WTC11 (cell line): Measurements from ENCODE around the gene PRM3. TPM values are rescaled to one million over a fixed set of nuclear protein-coding genes. Genes with fewer than 3 reads are reported as not detected.

Experiments
- ATAC-seq: fragments of 200-7000 bp; cut with Tn5 transposase; 2 replicates; pipeline ENCODE4 v1.10.0; 2021; ENCODE audit warnings: mild to moderate bottlenecking, moderate library complexity
- CTCF ChIA-PET: fragments of 300-600 bp; sonication (Branson Sonifier 250); formaldehyde crosslinking; loops from one replicate; lab custom pipeline; 2021; ENCODE audit warnings: antibody characterized with exemption; lab: Charles Lee
- POLR2A ChIA-PET: fragments of 350-600 bp; sonication (Branson Sonifier 250); formaldehyde crosslinking; loops from one replicate; lab custom pipeline; 2021; ENCODE audit warnings: antibody characterized with exemption; lab: Charles Lee
- DNase-seq: peaks from one replicate; pipeline ENCODE4 v3.0.0; 2021; ENCODE audit warnings: low spot score
- H3K27ac Mint-ChIP-seq: 2 replicates; pipeline ENCODE4 v1.8.0; 2021; ENCODE audit warnings: mixed read lengths
- H3K27me3 Mint-ChIP-seq: 2 replicates; pipeline ENCODE4 v1.8.0; 2021; ENCODE audit warnings: low read depth, mild to moderate bottlenecking, moderate library complexity, mixed read lengths
- H3K36me3 Mint-ChIP-seq: 2 replicates; pipeline ENCODE4 v1.8.0; 2021; ENCODE audit warnings: mixed read lengths
- H3K4me1 Mint-ChIP-seq: 2 replicates; pipeline ENCODE4 v1.8.0; 2022; ENCODE audit warnings: mixed read lengths
- H3K4me3 Mint-ChIP-seq: 2 replicates; pipeline ENCODE4 v1.8.0; 2021; ENCODE audit warnings: mild to moderate bottlenecking, moderate library complexity, mixed read lengths
- H3K9me3 Mint-ChIP-seq: 2 replicates; pipeline ENCODE4 v1.8.0; 2021; ENCODE audit warnings: mixed read lengths
- AR ChIP-seq: fragments of 250-450 bp; sonication (Bioruptor Pico); IDR thresholded peaks from 2 replicates; pipeline ENCODE4 v1.9.0; 2021; ENCODE audit warnings: mild to moderate bottlenecking
- ERG ChIP-seq: fragments of 250-450 bp; sonication (Bioruptor Pico); IDR thresholded peaks from 2 replicates; pipeline ENCODE4 v1.8.0; 2021; ENCODE audit warnings: mild to moderate bottlenecking
- ETV6 ChIP-seq: sonication (generic); formaldehyde crosslinking; IDR thresholded peaks from 2 replicates; pipeline ENCODE4 v1.8.1; 2022; ENCODE audit warnings: mild to moderate bottlenecking, missing genetic modification reagents
- IRF2 ChIP-seq: sonication (generic); formaldehyde crosslinking; IDR thresholded peaks from 2 replicates; pipeline ENCODE4 v1.8.0; 2022; ENCODE audit warnings: low read depth, missing genetic modification reagents, borderline replicate concordance
- MAX ChIP-seq: sonication (generic); formaldehyde crosslinking; IDR thresholded peaks from 2 replicates; pipeline ENCODE4 v1.8.0; 2022; ENCODE audit warnings: mild to moderate bottlenecking, missing genetic modification reagents
- MXD4 ChIP-seq: fragments of 250-450 bp; sonication (Bioruptor Pico); IDR thresholded peaks from 2 replicates; pipeline ENCODE4 v1.8.0; 2021; ENCODE audit warnings: mild to moderate bottlenecking, moderate library complexity, borderline replicate concordance
- PRRX2 ChIP-seq: fragments of 250-450 bp; sonication (Bioruptor Pico); IDR thresholded peaks from 2 replicates; pipeline ENCODE4 v1.8.0; 2021; ENCODE audit warnings: mild to moderate bottlenecking
- RORB ChIP-seq: fragments of 250-450 bp; sonication (Bioruptor Pico); IDR thresholded peaks from 2 replicates; pipeline ENCODE4 v1.9.0; 2021; ENCODE audit warnings: mild to moderate bottlenecking
- TP53 ChIP-seq: sonication (generic); formaldehyde crosslinking; IDR thresholded peaks from 2 replicates; pipeline ENCODE4 v1.8.1; 2023; ENCODE audit warnings: mild to moderate bottlenecking, missing genetic modification reagents
- ZNF532 ChIP-seq: fragments of 250-450 bp; sonication (Bioruptor Pico); IDR thresholded peaks from 2 replicates; pipeline ENCODE4 v1.9.0; 2021; ENCODE audit warnings: mild to moderate bottlenecking, borderline replicate concordance
- total RNA-seq: library from RNA; stranded (reverse); gene quantifications from 3 replicates; pipeline ENCODE4 v1.2.3, GENCODE V29; 2021
- TF ChIP-seq, protein P1 (sequence below): fragments of 200-600 bp; IDR thresholded peaks from 2 replicates; pipeline ENCODE4 v1.8.0; 2022; ENCODE audit warnings: antibody characterized with exemption
- TF ChIP-seq, protein P2 (sequence below): sonication (generic); formaldehyde crosslinking; conservative IDR thresholded peaks from 2 replicates; pipeline ENCODE4 v1.8.1; 2023; ENCODE audit warnings: mild to moderate bottlenecking, low read depth, missing genetic modification reagents, moderate library complexity
- TF ChIP-seq, protein P3 (sequence below): sonication (generic); formaldehyde crosslinking; IDR thresholded peaks from 2 replicates; pipeline ENCODE4 v1.8.1; 2022; ENCODE audit warnings: mild to moderate bottlenecking, missing genetic modification reagents, moderate library complexity, borderline replicate concordance

PRM3 gene
- total RNA-seq, 1 experiment from 2014 or later, result not detected

DNA sequence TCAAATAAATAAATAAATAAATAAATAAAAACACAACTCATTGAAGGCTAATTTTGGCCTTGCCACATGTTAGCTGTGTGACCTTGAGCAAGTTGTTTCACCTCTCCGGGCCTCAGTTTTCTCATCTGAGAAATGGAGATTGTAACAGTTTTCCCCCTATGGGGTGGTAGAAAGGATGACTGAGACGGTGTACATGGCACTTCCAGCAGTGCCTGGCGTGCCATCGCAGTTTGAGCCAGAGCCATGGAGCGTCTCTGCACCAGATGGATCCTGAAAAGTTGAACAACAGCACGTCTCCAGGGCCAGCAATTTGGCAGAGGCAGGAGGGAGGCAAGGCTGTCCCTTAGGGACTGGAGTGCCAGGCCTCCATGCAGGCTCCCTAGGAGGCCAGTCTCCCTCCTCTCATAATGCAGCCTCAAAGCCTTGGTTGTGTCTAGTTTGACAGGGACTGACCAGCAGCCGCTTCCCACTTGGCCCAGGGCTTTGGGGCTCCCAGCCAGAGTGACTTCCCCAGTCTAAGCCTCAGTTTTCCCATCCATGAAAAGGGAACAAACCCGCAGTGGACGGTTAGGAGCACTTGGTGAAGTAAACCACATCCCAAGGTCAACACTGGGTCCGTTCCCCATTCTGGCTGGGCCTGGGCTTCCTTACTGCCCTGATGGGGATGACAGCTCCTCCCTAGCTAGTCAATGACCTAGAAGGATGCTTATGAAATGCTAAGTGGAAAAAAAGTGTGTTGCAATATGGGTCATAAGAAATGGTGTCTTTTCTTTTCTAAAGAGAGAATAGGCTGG, 36.8 kb downstream of the PRM3 start:
- DNase-seq (no peak), ATAC-seq (no peak)
- TF ChIP-seq PRRX2 (CRISPR knock-in tag), result no peak
- TF ChIP-seq, protein P1, sequence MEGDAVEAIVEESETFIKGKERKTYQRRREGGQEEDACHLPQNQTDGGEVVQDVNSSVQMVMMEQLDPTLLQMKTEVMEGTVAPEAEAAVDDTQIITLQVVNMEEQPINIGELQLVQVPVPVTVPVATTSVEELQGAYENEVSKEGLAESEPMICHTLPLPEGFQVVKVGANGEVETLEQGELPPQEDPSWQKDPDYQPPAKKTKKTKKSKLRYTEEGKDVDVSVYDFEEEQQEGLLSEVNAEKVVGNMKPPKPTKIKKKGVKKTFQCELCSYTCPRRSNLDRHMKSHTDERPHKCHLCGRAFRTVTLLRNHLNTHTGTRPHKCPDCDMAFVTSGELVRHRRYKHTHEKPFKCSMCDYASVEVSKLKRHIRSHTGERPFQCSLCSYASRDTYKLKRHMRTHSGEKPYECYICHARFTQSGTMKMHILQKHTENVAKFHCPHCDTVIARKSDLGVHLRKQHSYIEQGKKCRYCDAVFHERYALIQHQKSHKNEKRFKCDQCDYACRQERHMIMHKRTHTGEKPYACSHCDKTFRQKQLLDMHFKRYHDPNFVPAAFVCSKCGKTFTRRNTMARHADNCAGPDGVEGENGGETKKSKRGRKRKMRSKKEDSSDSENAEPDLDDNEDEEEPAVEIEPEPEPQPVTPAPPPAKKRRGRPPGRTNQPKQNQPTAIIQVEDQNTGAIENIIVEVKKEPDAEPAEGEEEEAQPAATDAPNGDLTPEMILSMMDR, result no peak
- TF ChIP-seq, protein P2, sequence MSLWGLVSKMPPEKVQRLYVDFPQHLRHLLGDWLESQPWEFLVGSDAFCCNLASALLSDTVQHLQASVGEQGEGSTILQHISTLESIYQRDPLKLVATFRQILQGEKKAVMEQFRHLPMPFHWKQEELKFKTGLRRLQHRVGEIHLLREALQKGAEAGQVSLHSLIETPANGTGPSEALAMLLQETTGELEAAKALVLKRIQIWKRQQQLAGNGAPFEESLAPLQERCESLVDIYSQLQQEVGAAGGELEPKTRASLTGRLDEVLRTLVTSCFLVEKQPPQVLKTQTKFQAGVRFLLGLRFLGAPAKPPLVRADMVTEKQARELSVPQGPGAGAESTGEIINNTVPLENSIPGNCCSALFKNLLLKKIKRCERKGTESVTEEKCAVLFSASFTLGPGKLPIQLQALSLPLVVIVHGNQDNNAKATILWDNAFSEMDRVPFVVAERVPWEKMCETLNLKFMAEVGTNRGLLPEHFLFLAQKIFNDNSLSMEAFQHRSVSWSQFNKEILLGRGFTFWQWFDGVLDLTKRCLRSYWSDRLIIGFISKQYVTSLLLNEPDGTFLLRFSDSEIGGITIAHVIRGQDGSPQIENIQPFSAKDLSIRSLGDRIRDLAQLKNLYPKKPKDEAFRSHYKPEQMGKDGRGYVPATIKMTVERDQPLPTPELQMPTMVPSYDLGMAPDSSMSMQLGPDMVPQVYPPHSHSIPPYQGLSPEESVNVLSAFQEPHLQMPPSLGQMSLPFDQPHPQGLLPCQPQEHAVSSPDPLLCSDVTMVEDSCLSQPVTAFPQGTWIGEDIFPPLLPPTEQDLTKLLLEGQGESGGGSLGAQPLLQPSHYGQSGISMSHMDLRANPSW (CRISPR knock-in tag), result no peak
- no peak for TF ChIP-seq AR (CRISPR knock-in tag)
- no peak for TF ChIP-seq MXD4
- TF ChIP-seq, protein P3, sequence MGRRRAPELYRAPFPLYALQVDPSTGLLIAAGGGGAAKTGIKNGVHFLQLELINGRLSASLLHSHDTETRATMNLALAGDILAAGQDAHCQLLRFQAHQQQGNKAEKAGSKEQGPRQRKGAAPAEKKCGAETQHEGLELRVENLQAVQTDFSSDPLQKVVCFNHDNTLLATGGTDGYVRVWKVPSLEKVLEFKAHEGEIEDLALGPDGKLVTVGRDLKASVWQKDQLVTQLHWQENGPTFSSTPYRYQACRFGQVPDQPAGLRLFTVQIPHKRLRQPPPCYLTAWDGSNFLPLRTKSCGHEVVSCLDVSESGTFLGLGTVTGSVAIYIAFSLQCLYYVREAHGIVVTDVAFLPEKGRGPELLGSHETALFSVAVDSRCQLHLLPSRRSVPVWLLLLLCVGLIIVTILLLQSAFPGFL (CRISPR knock-in tag), result no peak
- no peak for TF ChIP-seq ERG (CRISPR knock-in tag)
- no peak for TF ChIP-seq TP53 (CRISPR knock-in tag)
- no peak for TF ChIP-seq IRF2 (CRISPR knock-in tag)
- TF ChIP-seq ETV6, result no peak
- no peak for TF ChIP-seq RORB (CRISPR knock-in tag)
- no peak for TF ChIP-seq ZNF532 (CRISPR knock-in tag)
- no peak for TF ChIP-seq MAX (CRISPR knock-in tag)
- Mint-ChIP-seq H3K4me3 (no peak overlapping the region), H3K4me1 (peaks cover 9% of the 10 kb centered on the region), H3K36me3 (no peaks in the 10 kb centered on the region), H3K27ac (no peak overlapping the region), H3K9me3 (peaks cover 5% of the 10 kb centered on the region), H3K27me3 (no peaks in the 10 kb centered on the region; the same call in 1 of the 2 replicates)
- CTCF ChIA-PET, result interaction anchor here (0.8 kb wide), 1 partner anchor 265 kb away, joined by 3 read pairs; no protein-coding TSS in a partner anchor
- POLR2A ChIA-PET, result interaction anchor here (0.7 kb wide), 1 partner anchor 327 kb away, joined by 3 read pairs; no protein-coding TSS in a partner anchor
